H9 (cell line): ENCODE measurements around the gene GABRB1. TPM values are rescaled to one million over a fixed set of nuclear protein-coding genes. Genes with fewer than 3 reads are reported as not detected.

Source experiments
- DNase-seq: peaks from one replicate; pipeline ENCODE4 v3.0.0-alpha.2; 2017
- H2AFZ ChIP-seq: one replicate; pipeline ENCODE4 v1.6.1; 2013; ENCODE audit warnings: mild to moderate bottlenecking, low read length, control low read depth, moderate library complexity
- H2AK5ac ChIP-seq: 2 replicates; pipeline ENCODE4 v1.6.1; 2013; ENCODE audit warnings: low read length, control low read depth, mixed read lengths; ENCODE audit not compliant: insufficient read length
- H2BK120ac ChIP-seq: one replicate; pipeline ENCODE4 v1.6.1; 2013; ENCODE audit warnings: low read depth, mild to moderate bottlenecking, low read length, control low read depth, inconsistent platforms; ENCODE audit not compliant: poor library complexity, severe bottlenecking
- H2BK12ac ChIP-seq: 2 replicates; pipeline ENCODE4 v1.6.1; 2013; ENCODE audit warnings: low read length, control low read depth, mixed read lengths, low read depth; ENCODE audit not compliant: insufficient read length
- H2BK15ac ChIP-seq: 2 replicates; pipeline ENCODE4 v1.6.1; 2013; ENCODE audit warnings: low read depth, low read length, control low read depth
- H2BK20ac ChIP-seq: one replicate; pipeline ENCODE4 v1.6.1; 2013; ENCODE audit warnings: low read depth, mild to moderate bottlenecking, low read length, control low read depth, inconsistent platforms; ENCODE audit not compliant: poor library complexity, severe bottlenecking
- H2BK5ac ChIP-seq: 2 replicates; pipeline ENCODE4 v1.6.1; 2013; ENCODE audit warnings: low read length, control low read depth, mixed read lengths; ENCODE audit not compliant: insufficient read length
- H3K14ac ChIP-seq: 2 replicates; pipeline ENCODE4 v1.6.1; 2013; ENCODE audit warnings: low read length, control low read depth; ENCODE audit not compliant: insufficient read depth
- H3K18ac ChIP-seq: 2 replicates; pipeline ENCODE4 v1.6.1; 2013; ENCODE audit warnings: low read depth, mild to moderate bottlenecking, mixed read lengths, low read length, control low read depth; ENCODE audit not compliant: insufficient read length
- H3K23ac ChIP-seq: 2 replicates; pipeline ENCODE4 v1.6.1; 2013; ENCODE audit warnings: low read length, control low read depth, mixed read lengths, low read depth; ENCODE audit not compliant: insufficient read length
- H3K23me2 ChIP-seq: 2 replicates; pipeline ENCODE4 v1.6.1; 2013; ENCODE audit warnings: low read depth, mild to moderate bottlenecking, mixed read lengths, low read length, control low read depth; ENCODE audit not compliant: insufficient read length, poor library complexity, severe bottlenecking
- H3K27ac ChIP-seq: 2 replicates; pipeline ENCODE4 v1.5.1; 2013; ENCODE audit warnings: low read length, control low read depth, mixed read lengths, low read depth; ENCODE audit not compliant: insufficient read length
- H3K27me3 ChIP-seq: 2 replicates; pipeline ENCODE4 v1.6.1; 2013; ENCODE audit warnings: low read length, control low read depth, inconsistent platforms; ENCODE audit not compliant: insufficient read depth
- H3K4ac ChIP-seq: 2 replicates; pipeline ENCODE4 v1.6.1; 2013; ENCODE audit warnings: low read depth, mild to moderate bottlenecking, control low read depth, inconsistent platforms, low read length, moderate library complexity
- H3K4me1 ChIP-seq: 2 replicates; pipeline ENCODE4 v1.6.1; 2013; ENCODE audit warnings: low read length, control low read depth, inconsistent platforms; ENCODE audit not compliant: insufficient read depth
- H3K4me2 ChIP-seq: 2 replicates; pipeline ENCODE4 v1.6.1; 2013; ENCODE audit warnings: low read length, control low read depth, mixed read lengths; ENCODE audit not compliant: insufficient read length, insufficient read depth
- H3K56ac ChIP-seq: 2 replicates; pipeline ENCODE4 v1.6.1; 2013; ENCODE audit warnings: low read depth, mild to moderate bottlenecking, mixed read lengths, low read length, control low read depth; ENCODE audit not compliant: insufficient read length
- H3K79me1 ChIP-seq: 2 replicates; pipeline ENCODE4 v1.6.1; 2013; ENCODE audit warnings: low read depth, mild to moderate bottlenecking, moderate library complexity, low read length, control low read depth, inconsistent platforms; ENCODE audit not compliant: insufficient read depth, poor library complexity, severe bottlenecking
- H3K79me2 ChIP-seq: 2 replicates; pipeline ENCODE4 v1.6.1; 2013; ENCODE audit warnings: low read length, control low read depth, inconsistent platforms; ENCODE audit not compliant: insufficient read depth
- H3K9ac ChIP-seq: 2 replicates; pipeline ENCODE4 v1.6.1; 2013; ENCODE audit warnings: low read length, control low read depth, mixed read lengths; ENCODE audit not compliant: insufficient read length; ENCODE audit errors: extremely low read depth
- H3K9me3 ChIP-seq: one replicate; pipeline ENCODE4 v1.6.1; 2013; ENCODE audit warnings: low read depth, low read length, inconsistent platforms; ENCODE audit not compliant: control insufficient read depth
- H3T11ph ChIP-seq: one replicate; pipeline ENCODE4 v1.6.1; 2013; ENCODE audit warnings: mild to moderate bottlenecking, low read length, control low read depth, inconsistent platforms
- H4K20me1 ChIP-seq: one replicate; pipeline ENCODE4 v1.6.1; 2013; ENCODE audit not compliant: control insufficient read depth, insufficient read length, insufficient read depth
- H4K5ac ChIP-seq: 2 replicates; pipeline ENCODE4 v1.6.1; 2013; ENCODE audit warnings: low read depth, mild to moderate bottlenecking, mixed read lengths, low read length, control low read depth; ENCODE audit not compliant: insufficient read length
- H4K8ac ChIP-seq: replicated peaks from 2 replicates; pipeline ENCODE4 v1.6.1; 2013; ENCODE audit warnings: low read length, control low read depth, mixed read lengths, low read depth; ENCODE audit not compliant: insufficient read length
- H4K91ac ChIP-seq: 2 replicates; pipeline ENCODE4 v1.6.1; 2013; ENCODE audit warnings: low read depth, mild to moderate bottlenecking, moderate library complexity, mixed read lengths, low read length, control low read depth; ENCODE audit not compliant: insufficient read length
- H3K27ac Mint-ChIP-seq, 3 experiments: 2 replicates in 2 of 3; 3 replicates in 1 of 3; pipeline ENCODE4 v1.8.0; 2020 to 2021; ENCODE audit warnings: mixed read lengths in 3 of 3, mild to moderate bottlenecking in 1 of 3, moderate library complexity in 1 of 3
- H3K27me3 Mint-ChIP-seq: 2 replicates; pipeline ENCODE4 v1.8.0; 2021; ENCODE audit warnings: low read depth, mild to moderate bottlenecking, moderate library complexity, mixed read lengths
- H3K36me3 Mint-ChIP-seq, 3 experiments: 2 replicates in 2 of 3; 3 replicates in 1 of 3; pipeline ENCODE4 v1.8.0; 2020 to 2021; ENCODE audit warnings: low read depth in 3 of 3, mixed read lengths in 3 of 3; ENCODE audit not compliant: insufficient read depth in 1 of 3
- H3K4me1 Mint-ChIP-seq, 2 experiments: 2 replicates each; pipeline ENCODE4 v1.8.0; 2020; ENCODE audit warnings: mixed read lengths in 2 of 2
- H3K4me3 Mint-ChIP-seq, 2 experiments: 2 replicates in 1 of 2; 3 replicates in 1 of 2; pipeline ENCODE4 v1.8.0; 2020 to 2021; ENCODE audit warnings: mild to moderate bottlenecking in 2 of 2, mixed read lengths in 2 of 2, moderate library complexity in 1 of 2
- H3K9me3 Mint-ChIP-seq, 2 experiments: 2 replicates in 1 of 2; 3 replicates in 1 of 2; pipeline ENCODE4 v1.8.0; 2020; ENCODE audit warnings: mild to moderate bottlenecking in 2 of 2, mixed read lengths in 2 of 2, moderate library complexity in 1 of 2
- WGBS: extraction: QIAGEN DNeasy Blood & Tissue Kit; methylation state at CpG from one replicate; pipeline ENCODE4 v1.1.7; 2013; ENCODE audit warnings: missing lambda C conversion rate, low lambda C conversion rate, mixed read lengths; ENCODE audit not compliant: insufficient read length; ENCODE audit errors: extremely low coverage; 5-methylcytosine and 5-hydroxymethylcytosine counted together
- total RNA-seq: library from RNA; stranded (reverse); gene quantifications from 2 replicates; pipeline ENCODE4 v1.2.1, GENCODE V29; 2021
- TF ChIP-seq, protein P1 (sequence below): fragments of 200-600 bp; sonication (generic); conservative IDR thresholded peaks from 3 replicates; pipeline ENCODE4 v1.8.0; 2021; ENCODE audit warnings: antibody characterized with exemption, mild to moderate bottlenecking

Gene GABRB1
- total RNA-seq, 1 experiment from 2014 or later = 0.39 TPM

DNA sequence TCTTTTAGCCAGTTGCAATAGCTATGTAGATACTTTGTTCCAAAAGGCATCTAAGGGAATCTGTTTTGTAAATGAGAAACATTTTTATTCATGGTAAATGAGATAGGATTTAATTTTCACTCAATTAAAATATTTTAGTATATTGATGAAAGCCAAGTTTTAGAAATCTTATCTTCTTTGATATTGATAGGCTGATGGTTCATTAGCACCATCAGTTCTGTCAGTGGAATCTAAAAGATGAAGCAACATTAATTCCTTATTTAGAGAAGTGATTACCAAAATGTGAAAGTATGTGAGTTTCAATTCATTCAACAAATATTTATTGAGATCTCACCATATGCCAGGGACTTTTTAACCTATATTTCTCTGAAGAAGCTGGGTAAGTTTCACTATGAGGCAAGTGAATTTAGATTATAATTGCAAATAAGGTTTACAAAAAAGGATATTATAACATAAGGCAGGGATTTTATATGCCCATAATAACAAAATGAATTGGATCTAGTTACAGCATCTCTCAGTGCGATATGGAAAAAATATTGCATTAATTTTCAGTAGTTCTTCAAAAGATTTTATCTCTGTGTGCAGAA, 79.3 kb downstream of the GABRB1 start:
- Mint-ChIP-seq H3K9me3 (no peaks in the 10 kb centered on the region), H3K36me3 (no peaks in the 10 kb centered on the region), H3K4me1 (no peaks in the 10 kb centered on the region), H3K27me3 (no peaks in the 10 kb centered on the region), H3K4me3 (no peak overlapping the region), H3K27ac (no peak overlapping the region)
- Histone ChIP-seq H3K27me3 (no peaks in the 10 kb centered on the region), H3K14ac (no peak overlapping the region), H2BK120ac (no peak overlapping the region), H2AFZ (no peak overlapping the region), H3K4me2 (no peak overlapping the region), H3T11ph (no peak overlapping the region), H3K79me2 (no peaks in the 10 kb centered on the region), H2BK20ac (no peak overlapping the region), H3K9ac (no peak overlapping the region), H3K23me2 (no peaks in the 10 kb centered on the region), H4K91ac (no peak overlapping the region), H4K20me1 (no peaks in the 10 kb centered on the region), H3K4me1 (no peaks in the 10 kb centered on the region), H3K9me3 (no peaks in the 10 kb centered on the region), H3K18ac (no peak overlapping the region), H2BK12ac (no peak overlapping the region), H3K56ac (no peak overlapping the region), H2BK5ac (no peak overlapping the region), H4K8ac (no peak overlapping the region), H3K79me1 (no peaks in the 10 kb centered on the region), H2BK15ac (no peak overlapping the region), H3K4ac (no peak overlapping the region), H4K5ac (no peak overlapping the region), H3K27ac (no peak overlapping the region), H3K23ac (no peak overlapping the region), H2AK5ac (no peak overlapping the region)
- WGBS = no CpG with 5 or more reads among the region's 1 CpG
- no peak for DNase-seq
- TF ChIP-seq, protein P1, sequence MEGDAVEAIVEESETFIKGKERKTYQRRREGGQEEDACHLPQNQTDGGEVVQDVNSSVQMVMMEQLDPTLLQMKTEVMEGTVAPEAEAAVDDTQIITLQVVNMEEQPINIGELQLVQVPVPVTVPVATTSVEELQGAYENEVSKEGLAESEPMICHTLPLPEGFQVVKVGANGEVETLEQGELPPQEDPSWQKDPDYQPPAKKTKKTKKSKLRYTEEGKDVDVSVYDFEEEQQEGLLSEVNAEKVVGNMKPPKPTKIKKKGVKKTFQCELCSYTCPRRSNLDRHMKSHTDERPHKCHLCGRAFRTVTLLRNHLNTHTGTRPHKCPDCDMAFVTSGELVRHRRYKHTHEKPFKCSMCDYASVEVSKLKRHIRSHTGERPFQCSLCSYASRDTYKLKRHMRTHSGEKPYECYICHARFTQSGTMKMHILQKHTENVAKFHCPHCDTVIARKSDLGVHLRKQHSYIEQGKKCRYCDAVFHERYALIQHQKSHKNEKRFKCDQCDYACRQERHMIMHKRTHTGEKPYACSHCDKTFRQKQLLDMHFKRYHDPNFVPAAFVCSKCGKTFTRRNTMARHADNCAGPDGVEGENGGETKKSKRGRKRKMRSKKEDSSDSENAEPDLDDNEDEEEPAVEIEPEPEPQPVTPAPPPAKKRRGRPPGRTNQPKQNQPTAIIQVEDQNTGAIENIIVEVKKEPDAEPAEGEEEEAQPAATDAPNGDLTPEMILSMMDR = no peak
